GM13976 (cell line): ENCODE data around the gene RBBP9.

ENCODE experiments used
- DNase-seq: peaks from one replicate; pipeline ENCODE4 v3.0.0; 2012; ENCODE audit warnings: low spot score
- CTCF ChIP-seq: IDR thresholded peaks from 2 replicates; pipeline ENCODE4 v1.5.1; 2012; ENCODE audit warnings: borderline replicate concordance, mild to moderate bottlenecking; ENCODE audit not compliant: insufficient read depth; ENCODE audit errors: extremely low read depth, missing control alignments, control extremely low read depth
- in situ Hi-C: fragments of 300-500 bp; cut with MboI; formaldehyde crosslinking; loops from one replicate; pipeline ENCODE4 v1.12.0; 2022; ENCODE audit warnings: low sequenced_read_pairs, mixed read lengths, inconsistent platforms; ENCODE audit not compliant: unreplicated experiment

RBBP9 gene

DNA sequence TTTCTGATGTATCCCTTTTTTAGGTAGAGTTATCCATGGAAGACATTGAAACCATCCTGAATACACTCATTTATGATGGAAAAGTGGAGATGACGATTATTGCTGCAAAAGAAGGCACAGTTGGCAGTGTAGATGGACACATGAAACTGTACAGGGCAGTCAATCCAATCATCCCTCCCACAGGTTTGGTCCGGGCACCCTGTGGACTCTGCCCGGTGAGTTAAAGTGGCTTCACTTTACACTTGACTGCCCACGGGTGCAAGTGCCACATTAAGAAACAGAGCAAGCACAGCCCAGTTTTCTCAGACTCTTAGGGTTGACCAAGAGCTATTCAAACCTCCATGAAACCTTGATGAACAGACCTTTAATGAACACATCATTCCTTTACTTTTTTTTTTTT is 15.4 kb downstream of the RBBP9 start:
- TF ChIP-seq CTCF = no peak
- DNase-seq = no peak
- in situ Hi-C loops = no loop called here

DNA sequence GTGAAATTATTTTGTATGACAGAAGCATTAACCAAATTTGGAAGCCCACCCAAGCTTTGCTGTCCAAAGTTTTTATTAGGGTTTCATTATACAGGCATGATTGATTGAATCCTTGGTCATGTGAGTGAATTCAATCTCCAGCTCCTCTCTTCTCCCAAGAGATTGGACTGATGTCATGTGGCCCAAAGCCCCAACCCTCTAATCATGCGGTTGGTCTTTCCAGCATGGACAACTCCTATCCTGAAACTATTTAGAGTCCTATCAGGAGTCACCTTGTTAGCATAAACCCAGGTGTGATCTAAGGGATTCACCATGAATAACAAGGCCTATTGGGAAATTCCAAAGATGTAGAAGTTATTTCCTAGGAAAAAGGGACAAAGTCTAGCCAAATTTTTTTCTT is 19.2 kb downstream of the RBBP9 start:
- TF ChIP-seq CTCF = no peak
- in situ Hi-C loops = no loop called here
- DNase-seq = no peak

- no peak for TF ChIP-seq CTCF
- DNase-seq = no peak
Measured at GRCh38 chr20:18477218-18477617, 19.8 kb downstream of the RBBP9 start.

GRCh38 chr20:18466894-18467730 is 29.9 kb downstream of the RBBP9 start, which contains the start of the genes DZANK1 and POLR3F:
DZANK1 (minus strand) TSS chr20:18467030; CDS start chr20:18465358, 1,672 bp downstream.
POLR3F (plus strand) TSS chr20:18467390; CDS start chr20:18467507, 117 bp downstream.
- TF ChIP-seq CTCF = no peak
- in situ Hi-C loops = no loop called here
- peak; percentile 98 for DNase-seq

More at GRCh38 chr20:18477218-18477617, 19.8 kb downstream of the RBBP9 start:
- in situ Hi-C loops = no loop called here

- DNase-seq = no peak
- in situ Hi-C loops = no loop called here
Measured at GRCh38 chr20:18466574-18466893, 30.5 kb downstream of the RBBP9 start.

DNA sequence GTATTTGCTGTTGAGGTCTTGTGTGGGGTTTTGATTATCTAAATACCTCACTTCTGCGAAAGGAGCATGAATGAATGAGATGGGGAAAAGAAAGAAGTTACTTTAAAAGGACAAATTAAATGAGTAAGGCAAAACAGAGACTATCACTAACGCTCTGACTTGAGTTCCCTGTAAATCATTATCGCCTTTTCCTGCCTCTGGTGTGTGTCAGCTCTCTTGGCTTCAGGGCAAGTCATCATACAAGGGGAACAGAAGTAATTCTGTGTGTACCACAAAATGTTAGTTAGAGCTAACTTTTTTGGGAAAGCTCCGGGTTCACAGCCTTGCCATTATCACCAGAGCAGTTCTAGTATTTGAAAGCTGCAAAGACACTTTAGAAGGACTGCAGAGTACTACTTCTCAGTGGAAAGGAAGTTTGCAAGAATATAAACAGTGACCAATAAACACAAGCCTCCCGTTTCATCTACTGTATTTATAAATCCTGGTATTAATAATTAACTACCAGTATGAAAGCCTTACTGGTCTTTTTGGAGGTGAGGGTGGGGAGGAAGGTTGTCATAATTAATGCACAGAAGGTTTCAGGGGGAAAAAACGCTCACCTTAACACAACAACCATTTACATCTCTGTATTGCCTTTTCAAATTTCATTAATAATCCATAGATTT is 31.4 kb downstream of the RBBP9 start:
- TF ChIP-seq CTCF = no peak
- DNase-seq = no peak
- in situ Hi-C loops = no loop called here

More at GRCh38 chr20:18466574-18466893, 30.5 kb downstream of the RBBP9 start:
- no peak for TF ChIP-seq CTCF
